Activated naive CD8-positive, alpha-beta T cell treated with anti-CD3 and anti-CD28 coated beads, Interleukin-2, amount 50 U/mL, for 24 hours (primary cell): ENCODE data around the gene FAM20C.
"Not testable (repeated sequence)": the region's sequence is repeated elsewhere in the genome, so short reads cannot be mapped to it uniquely, and the experiment has no call there.

ENCODE experiments used
- ATAC-seq: fragments of 150-1000 bp; cut with Tn5 transposase; one replicate; pipeline ENCODE4 v1.10.0; 2021
- DNase-seq: peaks from one replicate; pipeline ENCODE4 v3.0.0; 2021
- H3K27ac Mint-ChIP-seq: one replicate; pipeline ENCODE4 v1.8.0; 2021; ENCODE audit warnings: mild to moderate bottlenecking, mixed read lengths
- H3K27me3 Mint-ChIP-seq: one replicate; pipeline ENCODE4 v1.8.0; 2021; ENCODE audit warnings: mixed read lengths
- H3K36me3 Mint-ChIP-seq: one replicate; pipeline ENCODE4 v1.8.0; 2021; ENCODE audit warnings: low read depth, mixed read lengths
- H3K4me1 Mint-ChIP-seq: one replicate; pipeline ENCODE4 v1.8.0; 2021; ENCODE audit warnings: mixed read lengths
- H3K4me3 Mint-ChIP-seq: one replicate; pipeline ENCODE4 v1.8.0; 2021; ENCODE audit warnings: mild to moderate bottlenecking, moderate library complexity, mixed read lengths
- H3K9me3 Mint-ChIP-seq: one replicate; pipeline ENCODE4 v1.8.0; 2021; ENCODE audit warnings: mixed read lengths

Gene FAM20C

GRCh38 chr7:176786-177459 is 15.4 kb upstream of the FAM20C start:
- Mint-ChIP-seq H3K36me3 (no peaks in the 10 kb centered on the region), H3K27ac (no peak overlapping the region), H3K27me3 (peaks cover 2% of the 10 kb centered on the region), H3K9me3 (no peaks in the 10 kb centered on the region), H3K4me3 (no peak overlapping the region), H3K4me1 (no peaks in the 10 kb centered on the region)
- ATAC-seq = no peak
- no peak for DNase-seq

DNA sequence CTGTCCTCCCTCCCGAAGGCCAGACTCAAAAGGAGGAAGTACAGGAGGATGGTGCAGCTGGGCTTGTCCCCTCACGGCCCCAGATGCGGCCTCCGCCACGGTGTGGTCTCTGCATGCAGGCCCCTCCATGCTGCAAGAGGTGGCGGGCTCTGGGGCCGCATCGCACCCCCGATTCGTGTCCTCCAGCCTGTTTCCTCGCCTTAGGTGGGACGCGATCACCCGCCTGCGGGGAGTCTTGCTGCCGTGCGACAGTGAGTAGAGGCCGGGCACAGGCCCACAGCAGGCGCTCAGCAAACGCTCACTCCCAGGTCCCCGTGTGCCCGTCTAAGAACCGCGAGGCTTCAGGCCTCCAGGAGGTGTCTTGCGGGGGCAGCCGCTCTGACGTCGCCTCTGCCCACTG is 13.9 kb upstream of the FAM20C start:
- H3K36me3 Mint-ChIP-seq = no peaks in the 10 kb centered on the region
- ATAC-seq (no peak), DNase-seq (no peak)
- no peak overlapping the region for H3K27ac Mint-ChIP-seq
- H3K4me3 Mint-ChIP-seq = no peak overlapping the region
- no peaks in the 10 kb centered on the region for H3K9me3 Mint-ChIP-seq
- peaks cover 2% of the 10 kb centered on the region for H3K27me3 Mint-ChIP-seq
- no peaks in the 10 kb centered on the region for H3K4me1 Mint-ChIP-seq

DNA sequence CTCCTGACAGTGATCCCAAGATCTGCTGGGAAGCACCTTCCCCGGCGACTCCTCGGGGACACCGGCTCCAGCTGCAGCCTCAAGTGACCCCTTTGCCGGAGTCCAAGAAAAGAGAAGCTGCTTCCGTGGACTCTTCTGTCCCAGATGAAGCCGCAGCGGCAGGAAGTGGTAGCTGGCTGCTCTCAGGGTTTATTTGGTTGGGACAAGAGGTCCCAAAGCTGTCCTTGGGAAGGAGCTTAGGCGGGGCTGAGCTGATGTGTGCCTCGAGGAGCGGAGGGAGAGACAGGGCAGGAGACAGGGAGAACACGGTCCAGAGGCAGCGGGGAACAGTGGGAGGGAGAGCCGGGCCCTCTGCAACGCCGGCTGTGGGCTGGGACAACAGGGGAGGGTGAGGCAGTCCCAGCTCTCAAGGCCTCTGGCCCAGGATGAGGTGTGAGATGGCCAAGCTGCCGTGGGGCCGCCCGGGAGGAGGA is 13.1 kb upstream of the FAM20C start:
- H3K4me1 Mint-ChIP-seq = no peaks in the 10 kb centered on the region
- no peaks in the 10 kb centered on the region for H3K36me3 Mint-ChIP-seq
- DNase-seq = no peak
- no peak overlapping the region for H3K4me3 Mint-ChIP-seq
- no peaks in the 10 kb centered on the region for H3K9me3 Mint-ChIP-seq
- no peak overlapping the region for H3K27ac Mint-ChIP-seq
- peaks cover 2% of the 10 kb centered on the region for H3K27me3 Mint-ChIP-seq
- no peak for ATAC-seq

GRCh38 chr7:179948-180694 is 12.2 kb upstream of the FAM20C start:
- H3K27me3 Mint-ChIP-seq = peaks cover 2% of the 10 kb centered on the region
- H3K9me3 Mint-ChIP-seq = no peaks in the 10 kb centered on the region
- DNase-seq = no peak
- no peak for ATAC-seq
- H3K4me1 Mint-ChIP-seq = no peaks in the 10 kb centered on the region
- no peak overlapping the region for H3K4me3 Mint-ChIP-seq
- no peak overlapping the region for H3K27ac Mint-ChIP-seq
- H3K36me3 Mint-ChIP-seq = no peaks in the 10 kb centered on the region

- no peak for DNase-seq
- Mint-ChIP-seq H3K27ac (no peak overlapping the region), H3K4me1 (no peaks in the 10 kb centered on the region), H3K9me3 (no peaks in the 10 kb centered on the region), H3K27me3 (peaks cover 2% of the 10 kb centered on the region), H3K4me3 (no peak overlapping the region), H3K36me3 (no peaks in the 10 kb centered on the region)
- no peak for ATAC-seq
These were observed 10.6 kb upstream of the FAM20C start for GRCh38 chr7:181738-182137.

DNA sequence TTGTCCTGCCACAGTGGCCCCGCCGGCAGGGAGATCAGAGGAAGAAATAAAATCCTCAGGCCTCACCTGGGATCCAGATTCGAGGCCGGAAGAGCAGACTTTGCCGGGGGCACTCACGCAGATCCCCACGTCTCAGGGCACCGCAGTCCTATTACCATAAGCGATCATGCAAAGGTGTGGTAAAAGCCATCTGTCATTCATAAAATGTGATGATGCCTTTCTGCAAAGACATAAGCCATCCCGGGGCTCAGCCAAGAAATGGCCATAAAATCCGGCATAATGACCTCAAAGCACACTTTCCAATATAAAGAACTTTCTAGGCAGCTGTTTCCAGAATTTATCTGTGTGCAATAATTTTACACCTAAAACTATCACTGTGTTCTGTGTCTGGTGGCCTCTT is 9.9 kb upstream of the FAM20C start:
- ATAC-seq, H3K27ac Mint-ChIP-seq, H3K36me3 Mint-ChIP-seq, H3K4me3 Mint-ChIP-seq, H3K27me3 Mint-ChIP-seq, H3K9me3 Mint-ChIP-seq, DNase-seq, H3K4me1 Mint-ChIP-seq: not testable (repeated sequence)

- Mint-ChIP-seq H3K4me3 (no peak overlapping the region), H3K36me3 (no peaks in the 10 kb centered on the region), H3K9me3 (no peaks in the 10 kb centered on the region), H3K27ac (no peak overlapping the region), H3K27me3 (peaks cover 2% of the 10 kb centered on the region), H3K4me1 (no peaks in the 10 kb centered on the region)
- DNase-seq (no peak), ATAC-seq (no peak)
These were observed 8.7 kb upstream of the FAM20C start for GRCh38 chr7:183496-184292.

- Mint-ChIP-seq H3K4me3 (no peak overlapping the region), H3K36me3 (no peaks in the 10 kb centered on the region), H3K9me3 (no peaks in the 10 kb centered on the region), H3K27ac (no peak overlapping the region), H3K27me3 (peaks cover 2% of the 10 kb centered on the region), H3K4me1 (no peaks in the 10 kb centered on the region)
- DNase-seq (no peak), ATAC-seq (no peak)
These were observed 7.8 kb upstream of the FAM20C start for GRCh38 chr7:184294-185264.

DNA sequence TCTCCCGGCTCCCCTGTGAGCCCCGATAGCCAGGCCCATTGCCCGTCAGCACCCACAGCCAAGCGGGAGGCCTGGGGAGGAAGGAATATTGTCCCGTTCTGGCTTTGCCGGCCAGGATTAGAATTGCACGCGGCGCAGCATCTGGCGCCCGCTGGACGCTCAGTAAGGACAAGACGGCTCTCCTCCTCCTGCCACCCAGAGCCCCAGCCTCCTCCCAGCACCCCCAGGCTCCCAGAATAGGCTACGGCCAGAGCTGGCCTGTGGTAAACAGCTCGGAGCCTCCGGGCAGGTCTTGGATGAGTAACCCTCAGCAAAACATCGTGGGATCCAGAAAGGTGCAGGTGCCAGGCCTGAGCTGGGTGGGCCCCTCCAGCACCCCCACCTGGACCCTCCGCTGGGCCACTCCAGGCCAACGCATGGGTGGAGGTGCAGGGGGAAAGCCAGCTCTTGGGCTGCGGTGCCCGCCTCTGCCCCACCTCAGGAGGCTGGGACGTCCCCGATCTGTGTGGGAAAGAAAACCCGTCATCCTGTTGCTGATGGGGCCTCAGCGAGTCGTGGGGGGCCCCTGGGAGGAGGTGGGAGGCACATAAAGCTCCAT is 5.8 kb upstream of the FAM20C start:
- no peaks in the 10 kb centered on the region for H3K36me3 Mint-ChIP-seq
- H3K9me3 Mint-ChIP-seq = no peaks in the 10 kb centered on the region
- ATAC-seq (no peak), DNase-seq (no peak)
- H3K4me3 Mint-ChIP-seq = no peak overlapping the region
- H3K27ac Mint-ChIP-seq = no peak overlapping the region
- peaks cover 13% of the 10 kb centered on the region for H3K27me3 Mint-ChIP-seq
- H3K4me1 Mint-ChIP-seq = peaks cover 2% of the 10 kb centered on the region

DNA sequence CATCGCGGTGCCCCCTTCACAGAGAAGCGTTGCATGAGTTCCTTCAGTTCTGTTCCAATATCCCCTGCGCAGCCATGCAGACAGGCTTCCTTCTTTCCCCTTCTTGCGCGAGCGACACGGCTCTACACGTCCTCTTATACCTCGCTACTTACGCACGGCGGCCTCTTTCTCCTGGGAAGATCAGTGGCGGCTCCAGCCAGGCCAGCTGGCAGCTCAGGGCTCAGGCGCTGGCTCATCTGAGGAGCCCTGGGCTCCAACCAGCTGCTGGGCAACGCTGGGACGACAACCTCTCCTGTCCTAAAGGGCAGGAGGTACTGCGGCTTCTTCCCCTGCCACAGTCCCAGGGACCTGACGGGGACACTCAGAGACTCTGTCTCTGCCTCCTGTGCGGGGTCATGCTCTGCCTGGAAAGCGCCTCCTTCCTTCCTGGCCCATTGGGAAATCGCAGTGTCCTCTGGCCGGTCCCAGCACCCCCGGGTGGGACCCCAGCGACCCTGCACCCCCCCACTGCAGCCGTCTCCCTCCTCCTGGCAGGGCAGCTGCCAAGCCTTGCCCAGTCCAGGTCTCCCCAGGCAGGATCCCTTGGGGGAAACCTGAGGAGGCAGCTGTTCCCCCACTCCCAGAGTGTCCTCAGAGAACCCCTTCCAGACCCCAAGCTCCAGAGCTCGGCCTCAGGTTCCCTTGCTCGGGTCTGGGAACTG is 5.0 kb upstream of the FAM20C start:
- peaks cover 3% of the 10 kb centered on the region for H3K4me1 Mint-ChIP-seq
- peaks cover 13% of the 10 kb centered on the region for H3K27me3 Mint-ChIP-seq
- H3K4me3 Mint-ChIP-seq = no peak overlapping the region
- DNase-seq (no peak), ATAC-seq (no peak)
- no peaks in the 10 kb centered on the region for H3K36me3 Mint-ChIP-seq
- no peak overlapping the region for H3K27ac Mint-ChIP-seq
- H3K9me3 Mint-ChIP-seq = no peaks in the 10 kb centered on the region

DNA sequence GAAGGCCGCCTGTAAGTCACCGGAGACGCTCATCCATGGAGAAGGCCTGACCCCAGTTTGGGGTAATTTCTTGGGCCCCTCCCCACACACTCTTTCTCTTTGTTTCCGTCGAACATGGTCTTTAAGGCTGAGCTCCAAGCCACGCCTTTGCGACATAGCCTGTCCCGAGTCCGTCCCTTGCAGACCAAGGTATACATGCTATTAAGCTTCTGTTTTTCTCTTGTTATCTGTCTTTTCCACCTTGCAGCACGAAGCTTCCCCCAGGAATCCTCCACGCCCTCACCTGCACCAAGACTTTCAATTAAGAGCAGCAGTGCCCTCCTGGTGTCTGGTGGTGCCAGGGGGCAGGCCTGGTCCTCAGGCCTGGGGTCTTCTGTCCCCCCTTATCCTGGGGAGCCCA is 4.2 kb upstream of the FAM20C start:
- H3K27ac Mint-ChIP-seq = no peak overlapping the region
- H3K4me3 Mint-ChIP-seq = no peak overlapping the region
- H3K4me1 Mint-ChIP-seq = peaks cover 3% of the 10 kb centered on the region
- H3K9me3 Mint-ChIP-seq = no peaks in the 10 kb centered on the region
- no peaks in the 10 kb centered on the region for H3K36me3 Mint-ChIP-seq
- H3K27me3 Mint-ChIP-seq = peaks cover 13% of the 10 kb centered on the region
- no peak for ATAC-seq
- DNase-seq = no peak

DNA sequence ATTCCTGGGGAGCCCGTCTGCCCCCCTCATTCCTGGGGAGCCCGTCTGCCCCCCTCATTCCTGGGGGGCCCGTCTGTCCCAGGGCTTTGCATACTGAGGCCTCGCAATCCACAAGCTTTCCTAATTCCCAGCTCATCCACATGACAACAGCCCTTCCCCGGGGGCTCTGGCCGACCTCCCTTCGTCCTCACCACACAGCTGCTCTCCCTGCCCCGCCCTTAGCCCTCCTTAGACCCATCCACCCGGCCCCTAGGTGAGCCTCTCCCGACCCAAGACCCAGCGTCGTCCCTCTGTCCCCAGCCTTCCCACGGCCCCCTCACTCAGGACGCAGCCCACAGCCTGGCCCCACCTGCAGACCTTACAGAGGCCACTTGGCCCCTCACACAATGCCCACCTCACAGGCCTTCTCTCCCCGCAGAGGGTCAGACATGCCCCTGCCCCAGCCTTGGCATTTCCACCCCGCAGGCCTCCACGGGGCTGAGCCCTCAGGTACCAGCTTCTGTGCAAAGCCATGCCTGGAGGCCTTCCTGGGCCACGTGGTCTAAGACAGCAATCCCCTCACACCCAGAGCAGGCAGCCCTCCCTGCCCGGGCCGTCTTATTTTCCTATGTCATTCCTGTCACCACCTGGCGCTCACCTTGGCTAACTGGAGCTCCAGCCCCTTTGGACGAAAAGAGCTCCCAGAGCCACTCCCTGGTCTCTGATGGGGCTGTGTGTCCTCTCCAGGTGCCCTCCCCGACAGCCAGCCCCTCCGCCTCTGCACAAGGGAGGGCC is 3.5 kb upstream of the FAM20C start:
- ATAC-seq (no peak), DNase-seq (no peak)
- Mint-ChIP-seq H3K4me1 (peaks cover 3% of the 10 kb centered on the region), H3K27me3 (peaks cover 17% of the 10 kb centered on the region), H3K27ac (no peak overlapping the region), H3K4me3 (no peak overlapping the region), H3K9me3 (no peaks in the 10 kb centered on the region), H3K36me3 (no peaks in the 10 kb centered on the region)

GRCh38 chr7:189719-190118 is 2.7 kb upstream of the FAM20C start:
- peaks cover 3% of the 10 kb centered on the region for H3K4me1 Mint-ChIP-seq
- peaks cover 24% of the 10 kb centered on the region for H3K27me3 Mint-ChIP-seq
- DNase-seq (no peak), ATAC-seq (no peak)
- H3K36me3 Mint-ChIP-seq = no peaks in the 10 kb centered on the region
- no peak overlapping the region for H3K4me3 Mint-ChIP-seq
- H3K27ac Mint-ChIP-seq = no peak overlapping the region
- H3K9me3 Mint-ChIP-seq = no peaks in the 10 kb centered on the region
